GM11168 (cell line): Measurements from ENCODE around the gene SAP30BP.
"Not testable (repeated sequence)": the region's sequence is repeated elsewhere in the genome, so short reads cannot be mapped to it uniquely, and the experiment has no call there.

Experiments
- in situ Hi-C: fragments of 300-500 bp; cut with MboI; formaldehyde crosslinking; loops from one replicate; pipeline ENCODE4 v1.12.0; 2022; ENCODE audit warnings: low sequenced_read_pairs; ENCODE audit not compliant: unreplicated experiment

SAP30BP gene

DNA sequence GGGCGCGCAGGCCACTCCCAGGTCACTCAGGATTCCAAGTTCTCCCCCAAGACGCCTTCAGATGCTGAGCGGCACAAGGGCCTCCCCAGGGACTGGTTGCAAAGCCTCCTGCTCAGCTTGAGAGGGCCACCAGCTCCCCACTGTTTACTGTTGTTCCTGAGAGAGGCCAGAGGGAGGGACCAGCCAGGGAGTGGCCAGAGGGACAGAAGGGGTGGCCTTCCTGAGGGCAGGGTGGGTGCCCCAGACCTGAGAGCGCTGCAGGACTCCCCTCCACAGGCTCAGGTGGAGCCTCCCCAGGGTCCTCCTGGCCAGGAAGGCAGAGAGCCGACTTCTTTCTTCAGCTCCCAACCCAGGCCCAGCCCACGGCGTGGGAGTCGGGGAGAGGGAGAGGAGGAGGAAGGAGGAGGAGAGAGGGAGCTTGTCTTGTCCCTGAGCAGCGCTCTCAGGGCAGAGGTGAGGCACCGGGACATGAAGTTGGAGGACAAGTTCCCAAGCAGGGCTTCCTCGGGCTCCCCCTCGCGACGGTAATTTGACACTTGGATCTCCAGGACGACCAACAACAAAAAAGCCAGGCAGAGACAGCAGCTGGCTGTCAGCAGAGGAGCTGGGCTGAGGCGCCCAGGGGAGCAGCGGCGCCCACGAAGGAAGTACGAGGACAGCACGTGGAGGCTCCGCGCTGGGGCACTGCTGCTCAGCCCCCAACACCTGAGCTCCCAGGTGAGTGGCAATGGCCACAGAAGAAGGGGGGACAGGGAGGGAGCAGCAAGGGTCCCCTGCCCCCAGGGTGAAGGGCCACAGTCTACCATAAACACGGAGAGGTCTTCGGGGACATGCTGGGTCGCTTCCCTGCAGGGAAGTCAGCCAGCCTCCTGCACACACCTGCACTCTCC, 33.4 kb upstream of the SAP30BP start:
- in situ Hi-C loops = no loop called here

DNA sequence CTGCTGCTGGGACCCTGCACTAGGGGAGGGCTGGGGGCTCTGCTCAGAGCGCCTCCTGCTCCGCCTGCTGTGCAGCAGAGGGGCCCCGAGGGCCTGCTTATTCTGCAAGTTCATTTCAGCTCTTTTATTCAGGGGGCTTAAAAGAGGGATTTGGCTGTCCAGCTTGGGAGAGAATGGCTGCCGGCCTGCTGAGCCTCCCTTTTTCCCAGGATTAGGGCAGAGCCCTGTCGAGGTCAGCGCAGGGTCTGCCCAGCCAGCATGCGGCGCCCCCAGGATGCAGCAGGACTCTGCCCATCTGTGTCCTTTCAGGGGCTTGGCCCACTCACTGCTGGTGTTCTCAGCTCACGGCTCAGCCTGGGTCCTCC, 32.8 kb upstream of the SAP30BP start:
- in situ Hi-C loops = no loop called here

DNA sequence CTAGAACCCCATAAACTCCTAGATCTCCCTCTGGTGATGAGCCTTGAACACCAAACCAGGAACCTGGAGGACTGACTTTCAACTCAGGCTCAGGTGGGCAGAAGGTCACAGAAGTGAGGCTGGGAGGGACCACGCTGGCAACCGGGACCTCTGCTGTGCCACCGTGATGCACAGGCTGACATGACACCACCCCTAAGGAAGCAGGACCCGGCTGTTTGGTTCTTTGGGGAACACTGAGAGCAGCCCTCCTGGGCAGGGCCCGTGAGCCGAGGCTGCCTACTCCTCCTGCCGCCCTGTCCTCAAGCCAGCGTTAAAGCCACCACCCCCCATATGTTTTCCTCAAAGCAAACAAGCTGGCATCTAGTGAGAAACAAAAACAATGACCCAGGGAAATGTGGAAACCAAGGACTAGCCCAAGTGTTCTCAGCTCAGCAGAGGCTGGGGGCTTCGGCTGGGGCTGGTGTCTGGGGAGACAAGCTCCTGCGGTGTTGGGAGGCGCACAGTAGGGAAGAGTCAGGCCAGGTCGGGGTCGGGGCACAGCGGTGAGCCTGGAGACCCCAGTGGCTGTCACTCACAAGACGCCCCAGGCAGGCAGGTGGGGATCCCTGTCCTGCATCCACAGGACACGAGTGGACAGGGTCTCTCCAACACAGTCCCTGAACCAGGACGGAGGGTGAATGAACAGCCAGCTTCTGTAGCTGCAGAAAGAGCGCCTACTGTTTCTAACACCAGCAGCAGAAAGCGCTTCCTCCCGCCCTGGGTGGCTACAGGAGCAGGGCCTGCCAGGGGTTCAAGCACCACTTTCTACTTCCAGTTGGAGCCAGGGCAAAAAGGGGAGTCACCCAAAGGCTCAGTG, 32.2 kb upstream of the SAP30BP start:
- in situ Hi-C loops = no loop called here

DNA sequence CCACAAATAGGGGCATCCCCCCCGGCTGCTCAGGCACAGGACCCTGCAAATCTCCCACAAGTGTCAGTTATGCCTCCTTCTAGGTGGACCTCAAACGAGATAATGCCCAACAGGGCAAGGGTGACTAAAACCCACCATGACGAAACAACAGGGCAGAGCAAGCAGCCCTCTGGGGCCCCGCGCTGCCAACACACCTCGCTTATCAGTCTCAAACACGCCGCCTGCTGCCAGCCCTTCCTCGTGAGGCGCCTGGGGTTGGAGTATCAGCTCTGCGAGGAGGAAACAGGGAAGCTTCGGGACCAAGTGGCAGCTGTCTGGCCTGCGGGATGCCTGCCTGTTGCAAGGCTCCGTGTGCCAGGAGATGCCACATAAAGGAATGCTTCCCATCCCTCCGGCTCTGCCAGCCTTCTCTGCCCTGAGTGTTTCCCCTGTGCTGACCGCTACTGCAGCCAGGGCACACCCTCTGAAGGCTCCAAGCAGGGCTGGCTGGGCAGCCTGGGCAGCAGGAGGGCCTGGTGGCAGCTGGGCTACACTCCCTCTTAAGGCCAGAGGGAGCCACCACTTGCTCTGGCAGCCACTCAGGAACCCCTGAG, 31.4 kb upstream of the SAP30BP start:
- in situ Hi-C loops = no loop called here

DNA sequence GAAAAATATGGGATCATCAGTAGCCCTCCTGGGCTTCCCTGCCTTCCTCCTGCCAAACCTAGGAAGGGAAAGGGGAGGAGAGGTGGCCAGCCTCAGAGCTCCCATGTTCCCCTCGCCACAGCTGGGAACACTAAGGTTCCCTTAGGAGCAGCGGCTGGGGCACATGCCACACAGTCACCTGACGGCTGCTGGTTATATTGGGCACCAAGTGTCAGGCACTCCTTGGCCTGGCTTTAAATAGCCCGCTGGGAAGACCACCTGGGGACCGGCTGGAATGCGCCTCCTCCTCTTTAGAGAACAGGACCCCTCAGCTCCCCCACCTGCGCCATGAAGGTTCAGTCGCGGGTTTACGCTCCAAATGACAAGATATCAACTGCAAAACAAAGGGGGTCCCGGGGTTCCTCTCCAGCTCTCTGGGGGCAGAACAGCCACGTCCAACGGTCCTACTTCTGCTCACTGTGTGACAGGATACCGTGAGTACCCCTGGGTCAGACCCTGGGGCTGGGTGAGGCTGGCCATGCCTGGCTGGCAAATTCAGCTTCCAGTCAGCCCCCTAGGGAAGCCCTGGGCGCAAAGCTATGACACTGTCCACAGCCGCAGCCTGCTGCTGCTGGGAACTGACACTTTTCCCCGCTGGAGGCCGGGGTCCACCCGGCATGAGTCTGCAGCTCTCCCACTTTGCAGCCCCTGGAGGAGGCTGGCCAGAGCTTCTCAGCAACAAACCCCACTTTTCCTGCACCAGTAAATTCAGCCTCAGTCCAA, 30.6 kb upstream of the SAP30BP start:
- in situ Hi-C loops = no loop called here

DNA sequence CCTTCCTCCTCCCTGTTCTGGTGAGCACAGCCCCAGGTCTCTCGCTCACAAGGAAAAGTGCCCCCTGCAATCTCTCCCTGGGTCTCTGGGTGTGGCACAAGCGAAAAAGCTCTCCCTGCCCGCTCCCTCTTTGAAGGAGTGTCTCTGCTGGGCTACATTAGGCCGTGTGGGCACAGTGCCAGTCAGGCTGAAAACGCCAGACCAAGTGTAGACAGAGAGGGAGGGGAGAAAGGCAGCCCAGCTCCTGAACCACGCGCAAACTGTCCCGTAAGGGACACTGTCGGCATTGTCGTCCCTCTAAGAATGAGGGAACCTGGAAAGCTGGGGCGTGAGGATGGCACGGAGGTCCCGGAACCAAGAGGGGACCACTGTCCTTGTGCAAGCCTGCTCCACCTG, 30.0 kb upstream of the SAP30BP start:
- in situ Hi-C loops = no loop called here

DNA sequence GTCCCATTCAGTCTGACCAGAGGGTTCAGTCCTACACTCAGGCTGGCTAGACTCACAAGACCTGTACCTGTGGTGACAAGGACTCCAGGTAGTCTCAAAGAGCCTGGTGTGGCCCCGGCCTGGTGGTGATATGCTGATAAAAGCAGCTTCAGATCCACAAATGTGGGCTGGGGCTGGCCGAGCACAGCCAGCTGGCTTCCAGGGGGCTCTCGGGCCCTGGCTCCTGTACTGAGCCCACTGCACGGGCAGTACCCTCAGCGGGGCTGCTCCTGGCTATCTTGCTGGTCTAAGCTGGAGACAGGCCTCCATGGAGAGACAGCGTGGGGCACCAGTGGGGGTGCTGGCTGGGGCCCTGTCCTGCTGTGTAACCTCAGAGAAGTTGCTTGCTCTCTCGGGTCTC, 29.6 kb upstream of the SAP30BP start:
- in situ Hi-C loops = no loop called here

DNA sequence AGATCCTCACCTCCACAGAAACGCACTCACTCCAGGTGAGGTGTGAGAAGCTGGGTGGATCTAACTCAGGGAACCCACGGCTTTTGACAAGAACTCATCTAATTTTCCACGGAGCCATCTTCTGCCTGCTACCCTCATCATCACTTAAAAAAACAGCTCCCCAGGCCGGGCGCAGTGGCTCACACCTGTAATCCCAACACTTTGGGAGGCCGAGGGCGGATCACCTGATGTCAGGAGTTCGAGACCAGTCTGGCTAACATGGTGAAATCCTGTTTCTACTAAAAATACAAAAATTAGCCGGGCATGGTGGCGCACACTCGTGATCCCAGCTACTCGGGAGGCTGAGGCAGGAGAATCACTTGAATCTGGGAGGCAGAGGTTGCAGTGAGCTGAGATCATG, 29.1 kb upstream of the SAP30BP start:
- in situ Hi-C loops = not testable (repeated sequence)

DNA sequence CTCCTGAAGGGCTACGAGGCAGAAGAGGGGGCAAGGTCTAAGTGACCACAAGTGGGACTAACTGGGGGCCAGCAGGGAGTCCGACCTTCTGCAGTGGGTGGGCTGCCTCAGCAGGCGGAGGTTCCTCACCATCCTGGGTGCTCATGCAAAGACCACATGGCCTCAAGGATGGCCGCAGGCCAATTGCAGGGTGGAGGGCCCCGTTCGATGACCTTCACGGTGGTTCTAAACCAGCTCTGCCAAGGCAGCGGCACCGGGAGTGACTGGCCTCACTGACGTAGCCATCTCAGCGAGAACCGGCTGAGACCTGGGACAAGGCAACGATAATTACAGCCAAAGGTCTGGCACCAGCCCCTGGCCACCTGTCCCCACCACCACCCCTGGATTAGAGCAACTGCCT, 28.2 kb upstream of the SAP30BP start:
- in situ Hi-C loops = no loop called here

DNA sequence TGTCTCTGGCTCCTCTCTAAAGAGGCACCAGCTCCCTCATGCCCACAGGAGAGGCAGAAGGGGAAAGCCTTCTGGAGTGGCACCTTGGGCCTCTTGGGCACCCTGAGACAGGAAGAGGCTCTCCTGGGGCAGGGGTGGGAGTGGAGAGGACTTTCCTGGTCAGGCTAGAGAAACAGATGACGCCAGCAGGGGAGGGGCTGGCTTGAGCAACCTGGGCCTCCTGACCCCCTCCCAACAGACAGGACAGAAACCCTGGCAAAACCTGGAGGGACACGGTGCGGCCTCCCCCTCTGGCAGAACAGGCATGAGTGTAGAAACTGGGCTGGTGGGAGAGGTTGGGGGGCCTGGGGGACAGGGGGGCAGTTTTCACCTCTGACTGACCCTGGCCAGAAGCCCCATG, 27.8 kb upstream of the SAP30BP start:
- in situ Hi-C loops = no loop called here

DNA sequence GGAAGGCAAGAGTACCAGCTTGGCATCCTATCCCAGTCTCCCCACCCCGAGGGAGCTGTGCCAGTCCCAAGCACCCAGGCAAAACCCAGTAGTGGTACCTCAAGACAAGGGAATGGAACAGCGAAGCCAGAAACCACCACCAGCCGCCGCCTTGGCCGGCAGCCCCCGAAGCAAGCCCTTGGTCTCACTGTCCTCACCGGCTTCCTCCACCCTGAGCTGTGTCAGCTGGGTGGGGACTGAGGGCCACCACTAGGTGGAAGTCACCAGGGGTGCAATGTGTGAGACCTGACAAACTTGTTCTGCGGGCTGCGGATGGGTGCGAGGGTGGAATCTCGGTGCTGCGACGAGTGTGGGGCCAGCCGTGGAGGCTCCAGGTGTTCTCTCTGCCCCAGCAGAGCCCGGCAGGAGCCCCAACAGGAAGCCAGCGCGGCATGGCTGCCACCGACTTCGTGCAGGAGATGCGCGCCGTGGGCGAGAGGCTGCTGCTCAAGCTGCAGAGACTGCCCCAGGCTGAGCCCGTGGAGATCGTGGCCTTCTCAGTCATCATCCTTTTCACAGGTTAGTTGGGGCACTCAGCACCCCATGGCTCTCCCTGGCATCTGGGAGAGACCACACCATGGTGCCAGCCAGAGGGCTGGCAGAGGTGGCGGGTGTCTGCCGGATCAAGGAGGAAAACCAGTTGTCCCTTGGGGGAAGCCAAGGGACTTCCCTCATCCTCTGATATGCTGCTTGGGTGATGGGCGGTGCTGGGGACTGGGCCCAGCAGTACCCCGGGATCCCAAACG, 27.2 kb upstream of the SAP30BP start:
- in situ Hi-C loops = no loop called here

DNA sequence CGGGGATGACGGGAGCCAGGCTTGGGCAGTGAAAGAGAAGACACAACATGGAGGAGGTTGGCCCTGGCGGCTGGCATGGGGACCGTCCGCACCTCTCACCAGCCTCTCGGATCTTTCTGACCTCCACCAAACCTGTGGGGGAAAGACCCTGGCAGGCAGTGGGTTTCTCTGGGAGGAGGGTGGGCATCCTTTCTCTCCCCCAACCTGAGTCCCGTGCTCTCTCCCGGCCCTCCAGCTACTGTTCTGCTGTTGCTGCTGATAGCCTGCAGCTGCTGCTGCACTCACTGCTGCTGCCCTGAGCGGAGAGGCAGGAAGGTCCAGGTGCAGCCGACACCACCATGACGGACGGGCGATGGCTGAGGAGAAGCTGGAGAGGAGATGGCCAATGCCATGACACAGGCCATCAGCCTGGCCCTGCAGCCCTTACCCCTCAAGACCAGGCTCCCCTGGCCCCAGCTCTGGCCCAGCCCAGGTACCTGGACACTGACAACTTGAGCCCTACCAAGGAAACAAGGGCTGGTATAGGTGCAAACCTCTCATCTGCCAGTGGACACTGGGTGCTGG, 26.5 kb upstream of the SAP30BP start:
- in situ Hi-C loops = no loop called here

DNA sequence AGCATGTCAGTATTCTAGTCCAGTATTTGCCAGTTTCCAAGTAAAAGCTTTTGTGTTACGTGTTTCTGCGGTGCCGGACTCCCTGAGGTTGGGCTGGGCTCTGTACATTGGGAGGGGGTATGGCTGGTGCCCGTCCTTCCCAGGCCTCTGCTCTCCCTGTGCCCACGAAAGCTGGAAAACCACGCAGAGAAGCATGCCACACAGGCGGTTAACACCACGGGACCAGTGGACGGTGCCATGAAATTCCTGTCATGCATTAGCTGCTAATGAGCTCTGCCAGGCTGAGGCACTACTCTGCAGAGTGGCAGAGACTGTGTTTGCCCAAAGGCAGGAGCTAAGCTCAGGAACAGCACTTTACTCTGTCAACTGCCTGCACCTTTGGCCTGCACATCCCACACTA, 25.8 kb upstream of the SAP30BP start:
- in situ Hi-C loops = no loop called here

DNA sequence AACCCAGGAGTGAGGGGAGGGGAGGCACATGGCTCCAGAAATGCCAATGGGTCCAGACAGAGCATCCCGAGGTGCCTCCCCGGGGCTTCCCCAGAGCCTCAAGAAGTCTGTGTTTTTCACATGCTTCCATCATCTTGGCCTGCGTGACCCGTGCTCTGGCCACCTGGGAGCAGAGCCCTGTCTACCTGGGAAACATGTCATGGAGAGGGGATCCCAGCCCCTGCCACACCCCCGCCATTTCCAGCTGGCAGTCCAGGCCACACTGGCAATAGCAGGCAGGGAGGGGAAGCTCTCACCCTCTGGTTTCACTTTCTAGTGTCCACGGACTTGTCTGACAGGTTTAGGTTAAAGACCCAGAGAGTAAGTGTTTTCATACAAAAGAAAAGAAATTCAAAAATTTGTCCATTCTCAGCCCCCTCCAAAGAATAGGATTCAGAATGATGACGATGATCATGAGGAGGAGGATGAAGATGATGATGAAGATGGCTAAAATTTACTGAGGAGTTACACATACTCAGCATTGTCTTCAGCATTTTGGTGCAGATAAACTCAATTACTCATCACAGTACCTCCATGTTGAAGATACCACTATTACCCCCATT, 24.9 kb upstream of the SAP30BP start:
- in situ Hi-C loops = no loop called here

DNA sequence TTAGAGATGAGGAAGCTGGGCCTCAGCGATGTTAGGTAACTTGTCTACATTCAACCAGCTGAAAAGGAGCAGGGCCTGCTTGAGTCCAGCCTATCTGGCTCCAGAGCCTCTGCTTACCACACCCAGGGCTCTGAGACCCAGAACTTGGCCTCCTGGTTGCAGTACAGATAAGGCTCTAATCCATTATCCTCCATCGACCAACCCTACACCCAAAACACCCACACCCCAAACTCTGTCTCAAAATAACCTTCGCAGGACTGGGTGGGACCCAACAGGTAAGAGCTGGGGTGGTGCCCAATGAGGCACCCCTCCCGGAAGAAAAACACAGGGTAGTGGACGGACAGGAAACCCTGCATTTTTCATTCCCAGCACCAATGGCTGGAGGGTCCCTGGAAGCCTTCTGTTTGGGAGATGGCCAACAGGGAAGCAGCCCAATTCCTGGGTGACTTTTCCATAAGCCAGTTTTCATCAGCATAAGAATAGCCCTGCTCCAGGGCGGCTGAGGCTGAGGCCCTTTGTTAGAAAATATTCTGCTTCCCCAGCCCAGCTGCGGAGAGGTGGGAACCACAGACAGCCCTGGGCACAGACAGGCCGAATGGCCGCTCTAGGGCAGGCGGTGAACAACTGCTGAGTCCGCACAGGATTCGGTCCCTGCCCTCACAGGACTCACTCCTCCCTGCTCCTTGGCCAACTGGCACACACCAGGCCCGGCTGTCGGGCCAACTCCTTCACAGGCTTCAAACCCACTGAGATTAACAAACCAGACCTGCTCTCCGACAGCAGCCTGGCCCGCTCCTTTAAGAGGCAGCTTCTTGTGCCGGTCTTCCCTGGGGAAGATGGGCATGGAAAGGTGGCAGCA, 24.1 kb upstream of the SAP30BP start:
- in situ Hi-C loops = no loop called here

DNA sequence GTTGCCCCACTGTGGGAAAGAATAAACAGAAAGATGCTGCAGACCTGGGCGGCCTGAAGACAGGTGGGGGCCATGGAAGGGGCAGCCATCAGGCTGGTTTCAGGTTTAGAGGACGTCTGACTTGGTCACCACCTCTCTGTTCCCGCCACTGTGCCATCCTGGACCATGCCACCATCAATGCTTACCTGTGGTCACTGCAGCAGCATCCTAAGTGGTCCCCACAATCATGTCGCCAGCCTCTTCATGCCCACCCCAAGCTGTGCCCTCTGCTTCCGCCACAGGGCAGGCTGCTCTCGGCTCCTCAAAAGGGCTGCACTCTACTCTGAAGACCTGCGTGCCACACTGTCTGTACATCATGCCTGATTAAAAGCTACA, 23.5 kb upstream of the SAP30BP start:
- in situ Hi-C loops = no loop called here

DNA sequence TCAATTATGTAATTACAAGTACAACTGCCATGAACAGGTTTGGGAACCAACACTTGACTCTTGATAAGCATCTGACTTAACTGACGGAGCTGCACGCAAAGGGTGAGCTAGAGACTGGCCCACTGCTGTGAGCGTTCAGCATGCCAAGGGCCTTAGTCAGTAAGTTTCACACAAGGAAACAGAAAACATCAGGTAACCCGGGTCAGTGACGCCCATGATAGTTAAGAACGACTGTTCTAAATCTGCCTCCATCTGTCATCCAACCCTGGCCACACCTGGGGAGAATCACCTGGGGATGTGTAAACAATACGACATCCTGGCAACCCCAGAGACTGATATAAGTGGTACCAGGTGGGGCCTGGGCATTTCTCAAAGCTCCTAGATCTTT, 21.6 kb upstream of the SAP30BP start:
- in situ Hi-C loops = no loop called here
